GF-D8 (cell line): ENCODE data around the gene PJVK.

Experiments used
- DNase-seq: peaks from one replicate; lab custom pipeline; 2025; lab: John Stamatoyannopoulos, UW

The PJVK gene

GRCh38 chr2:178482437-178482836 is 31.3 kb downstream of the PJVK start:
- no peak for DNase-seq

- DNase-seq, result no peak
Measured at GRCh38 chr2:178484245-178485041, 33.3 kb downstream of the PJVK start.

GRCh38 chr2:178485356-178485755 is 34.2 kb downstream of the PJVK start:
- DNase-seq, result no peak

- no peak for DNase-seq
Measured at GRCh38 chr2:178491612-178492011, 40.4 kb downstream of the PJVK start.

- DNase-seq, result no peak
Measured at GRCh38 chr2:178496049-178496448, 44.9 kb downstream of the PJVK start.

- no peak for DNase-seq
Measured at GRCh38 chr2:178498137-178498536, 47.0 kb downstream of the PJVK start.

GRCh38 chr2:178499640-178500039 is 48.5 kb downstream of the PJVK start:
- no peak for DNase-seq

GRCh38 chr2:178502751-178503150 is 51.6 kb downstream of the PJVK start:
- DNase-seq, result no peak

- DNase-seq, result no peak
Measured at GRCh38 chr2:178506101-178506500, 54.9 kb downstream of the PJVK start.

- no peak for DNase-seq
Measured at GRCh38 chr2:178506524-178506923, 55.3 kb downstream of the PJVK start.

GRCh38 chr2:178506949-178507348 is 55.8 kb downstream of the PJVK start:
- no peak for DNase-seq

GRCh38 chr2:178508646-178509045 is 57.5 kb downstream of the PJVK start:
- no peak for DNase-seq

GRCh38 chr2:178510384-178510783 is 59.2 kb downstream of the PJVK start:
- DNase-seq, result no peak
